A549 treated with RU486 at 1 μM for 4 hours (cell line): Measurements from ENCODE around the gene SARNP. TPM values are rescaled to one million over a fixed set of nuclear protein-coding genes. Genes with fewer than 3 reads are reported as not detected.

ENCODE experiments used
- total RNA-seq: library from RNA; stranded (reverse); fragments of 200-300 nt; extraction: Qiagen RNA extraction; gene quantifications from 5 replicates; pipeline ENCODE4 v1.2.3, GENCODE V29; 2022; ENCODE audit warnings: low read depth

The SARNP gene
- total RNA-seq, result 87.8 to 151 TPM (median 101 TPM) in 5 replicates

DNA sequence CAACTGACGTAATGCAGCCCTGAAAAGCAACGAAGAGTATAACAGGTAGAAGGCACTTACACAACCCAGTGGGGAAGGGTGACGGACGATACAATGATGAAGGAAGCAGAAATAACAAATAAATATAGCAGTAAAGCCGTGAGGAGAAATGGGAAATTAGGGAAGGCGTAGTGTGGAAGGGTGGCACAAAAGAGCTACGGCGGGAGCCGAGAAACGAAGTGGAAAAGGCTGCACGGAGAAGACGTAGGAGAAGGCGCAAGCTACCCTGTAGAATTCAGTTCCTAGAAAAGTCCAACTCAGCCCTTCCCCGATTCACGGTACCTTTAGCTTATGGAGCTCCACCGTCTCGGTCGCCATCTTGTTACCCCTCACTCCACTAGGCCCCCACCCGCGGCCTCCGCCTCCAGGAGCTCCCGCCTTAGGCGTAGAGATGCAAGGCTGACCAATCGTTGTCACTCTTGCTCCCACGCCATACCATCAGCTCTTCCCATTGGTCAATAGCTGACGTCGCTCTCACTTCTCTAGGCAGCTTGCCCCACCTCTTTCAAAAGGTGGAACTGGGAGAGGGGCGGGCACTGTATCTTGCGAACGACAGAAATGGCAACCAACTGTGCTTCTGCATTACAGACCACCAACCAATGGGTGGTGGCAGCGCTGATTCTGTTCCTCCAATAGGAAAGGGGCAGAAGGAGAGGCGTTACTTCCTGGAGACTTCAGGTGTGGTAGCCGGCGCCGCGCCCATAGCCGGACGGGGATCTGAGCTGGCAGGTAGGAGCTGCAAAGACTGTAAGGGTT is at the start of gene SARNP, which contains the start of gene ORMDL2:
Gene SARNP, minus strand, starts transcription at position 380 of the 795 bp plus-strand sequence. Its CDS starts 23 bp downstream, at position 357.
Gene ORMDL2, plus strand, starts transcription at position 697 of the 795 bp plus-strand sequence. CDS start 959 bp downstream, outside the sequence.

GRCh38 chr12:55842681-55843429 is 25.3 kb upstream of the SARNP start, which contains the start of gene MMP19:
MMP19 (minus strand) TSS chr12:55842936; CDS start chr12:55842830, 106 bp downstream.

DNA sequence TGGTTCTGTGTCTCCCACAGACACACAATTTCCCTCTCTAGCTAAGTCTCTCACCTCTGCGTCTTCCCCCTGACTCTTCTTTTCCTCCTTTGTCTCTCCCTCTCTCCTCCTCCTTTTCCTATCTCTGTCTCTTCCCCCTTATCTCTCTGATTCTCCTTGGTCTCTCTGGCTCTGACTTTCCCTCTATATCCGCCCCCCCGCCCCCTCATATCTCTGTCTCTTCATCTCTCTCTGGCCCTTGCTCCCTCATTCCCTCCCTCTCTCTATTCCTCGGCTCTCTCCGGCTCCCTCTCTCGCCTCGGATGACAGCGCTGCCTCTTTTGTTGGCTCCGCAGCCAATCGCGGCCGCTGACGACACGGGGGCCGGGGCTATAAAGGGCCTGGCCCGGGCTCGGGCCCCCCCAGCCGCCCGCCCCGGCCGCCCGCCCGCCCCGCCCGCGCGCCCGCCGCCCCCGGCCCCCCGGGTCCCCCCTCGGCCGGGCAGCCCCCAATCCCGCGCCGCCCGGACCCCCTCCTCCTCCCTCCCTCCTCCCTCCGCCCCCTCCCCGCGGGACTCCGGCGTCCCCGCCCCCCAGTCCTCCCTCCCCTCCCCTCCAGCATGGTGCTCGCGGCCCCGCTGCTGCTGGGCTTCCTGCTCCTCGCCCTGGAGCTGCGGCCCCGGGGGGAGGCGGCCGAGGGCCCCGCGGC is 74.7 kb downstream of the SARNP start, which contains the start of gene GDF11:
Gene GDF11, plus strand, starts transcription at position 404 of the 687 bp plus-strand sequence. Its CDS starts 195 bp downstream, at position 599.

DNA sequence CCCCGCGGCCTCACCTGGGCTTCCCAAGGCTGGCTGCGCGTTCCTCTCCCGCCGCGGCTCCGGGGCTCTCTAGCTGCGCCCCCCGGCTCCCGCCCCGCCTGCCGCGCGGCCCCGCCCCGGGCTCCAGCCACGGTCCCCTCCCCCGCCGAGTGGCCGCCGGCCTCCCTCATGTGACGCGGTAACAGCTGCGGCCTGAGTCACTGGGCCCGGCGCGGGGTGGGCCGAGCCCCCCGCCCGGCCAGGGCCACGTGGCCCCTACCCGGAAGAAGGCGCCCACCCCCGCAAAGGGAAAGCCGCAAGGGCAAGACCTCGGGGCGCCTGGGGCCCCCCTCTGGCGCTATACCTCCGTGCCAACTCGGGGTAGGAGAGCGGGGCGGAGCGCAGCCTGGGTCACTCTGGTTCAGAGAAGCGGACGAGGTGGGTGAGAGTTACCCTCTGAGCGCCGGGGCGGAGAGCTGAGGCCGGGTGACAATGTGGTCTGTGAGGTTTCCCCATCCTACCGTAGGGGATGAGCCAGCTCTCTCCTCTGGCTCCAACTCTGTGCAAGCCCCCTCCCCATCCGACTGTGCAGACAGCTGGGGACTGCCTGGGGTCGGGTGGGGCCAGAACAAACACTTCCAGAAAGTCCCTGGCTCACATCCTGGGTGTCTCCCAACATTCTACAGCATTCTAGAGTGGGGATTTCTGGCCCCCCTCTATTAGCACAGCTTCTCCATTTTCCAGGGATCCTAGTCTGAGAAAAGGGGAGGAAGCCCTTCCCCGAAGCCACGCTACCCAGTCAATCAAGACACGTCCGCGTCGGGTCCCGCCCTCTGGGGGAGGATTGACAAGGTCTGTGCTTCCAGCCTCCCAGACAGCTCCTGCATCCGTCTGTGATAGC is 88.3 kb downstream of the SARNP start, which contains the start of gene CD63:
Gene CD63, minus strand, starts transcription at position 71 of the 880 bp plus-strand sequence. CDS start 668 bp downstream, outside the sequence.

DNA sequence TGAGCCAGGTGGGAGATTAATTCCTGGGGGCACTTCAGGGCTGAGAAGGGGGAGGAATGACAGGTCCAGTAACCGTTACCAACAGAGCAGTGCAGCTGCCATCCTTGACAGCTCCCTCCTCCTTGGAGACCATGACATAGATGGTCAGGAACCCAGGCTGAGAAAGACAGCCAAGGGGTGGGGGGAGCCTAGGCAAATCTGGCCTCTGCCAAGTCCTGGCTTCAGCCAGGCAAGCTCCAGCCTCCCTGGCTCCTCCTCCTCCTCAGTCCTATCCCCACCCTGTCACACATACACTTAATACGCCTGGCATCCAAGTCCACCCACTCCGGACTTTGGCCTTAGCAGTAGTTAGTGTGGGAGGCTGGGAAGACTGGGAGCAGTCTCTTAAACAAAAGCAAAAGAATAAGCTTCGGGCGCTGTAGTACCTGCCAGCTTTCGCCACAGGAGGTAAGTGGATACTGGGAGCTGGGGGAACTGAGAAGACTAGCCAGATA is 97.4 kb downstream of the SARNP start, which contains the start of gene RDH5:
Gene RDH5, plus strand, starts transcription at position 323 of the 494 bp plus-strand sequence. CDS start 792 bp downstream, outside the sequence.

GRCh38 chr12:55715833-55716581 is 101.5 kb downstream of the SARNP start, which contains the start of gene BLOC1S1:
BLOC1S1 (plus strand) TSS chr12:55716046; CDS start chr12:55716052, 6 bp downstream.

DNA sequence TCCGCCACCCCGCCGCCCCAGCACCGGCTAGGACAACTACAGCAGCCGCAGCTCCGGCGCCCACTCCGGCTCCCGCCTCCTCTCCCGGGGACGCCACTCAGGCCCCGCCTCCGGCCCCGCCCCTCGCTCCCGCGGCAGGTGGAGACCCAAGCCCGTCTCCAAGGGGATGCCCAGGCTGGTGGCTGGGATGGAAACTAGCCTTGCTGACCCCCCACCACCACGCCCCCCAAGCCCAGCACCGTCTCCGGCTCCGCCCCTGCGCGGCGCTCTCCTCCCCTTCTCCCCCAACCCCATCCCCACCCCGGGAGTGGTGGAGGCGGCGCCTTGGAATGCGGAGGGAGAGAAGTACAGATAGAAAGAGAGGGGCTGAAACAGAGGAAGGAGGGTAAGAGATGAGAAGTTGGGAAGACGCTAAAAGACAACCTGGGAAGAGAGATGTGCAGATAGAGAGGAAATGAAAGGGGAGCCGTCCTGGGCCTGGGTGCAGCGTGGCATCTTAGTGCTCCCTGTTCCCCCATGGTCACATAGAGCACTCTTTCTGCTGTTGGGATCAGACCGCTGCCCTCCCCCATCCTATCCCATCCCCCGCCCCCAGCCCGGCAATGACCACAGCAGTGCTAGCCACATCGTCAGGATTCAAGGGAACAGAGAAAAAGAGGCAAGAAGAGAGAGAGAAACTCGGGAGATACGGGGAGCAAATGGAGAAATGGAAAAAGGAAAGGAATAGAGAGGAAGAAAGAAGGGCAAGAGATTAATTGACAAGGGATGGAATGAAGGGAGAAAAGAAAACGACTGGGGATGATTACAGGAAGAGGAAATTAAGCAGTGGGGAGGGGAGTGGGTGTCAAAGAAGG is 109.5 kb downstream of the SARNP start, which contains the start of gene ITGA7:
Gene ITGA7, minus strand, starts transcription at position 64 of the 854 bp plus-strand sequence. CDS start 222 bp downstream, outside the sequence.

Other genes starting within 250 kb of the SARNP start
- gene OR2AP1, start 245.3 kb downstream of the SARNP start, total RNA-seq, result not detected in 5 replicates
- gene OR10P1, start 180.8 kb downstream of the SARNP start, total RNA-seq, result not detected in 5 replicates
- gene ITGA7, start 109.8 kb downstream of the SARNP start, total RNA-seq, result 0.92 to 1.7 TPM (median 1.6 TPM) in 5 replicates
- 116 to 167 TPM (median 145 TPM) in 5 replicates for gene BLOC1S1, start 101.7 kb downstream of the SARNP start, total RNA-seq
- gene RDH5, start 97.3 kb downstream of the SARNP start, total RNA-seq, result 1.7 to 3.1 TPM (median 2.2 TPM) in 5 replicates
- 695 to 804 TPM (median 704 TPM) in 5 replicates for gene CD63, start 88.7 kb downstream of the SARNP start, total RNA-seq
- gene GDF11, start 74.6 kb downstream of the SARNP start, total RNA-seq, result 1.9 to 5.1 TPM (median 4.1 TPM) in 5 replicates
- 73.6 to 116 TPM (median 95.7 TPM) in 5 replicates for gene ORMDL2, start 317 bp upstream of the SARNP start, total RNA-seq
- 17.3 to 22.8 TPM (median 21.6 TPM) in 5 replicates for gene DNAJC14, start 11.9 kb upstream of the SARNP start, total RNA-seq
- gene MMP19, start 25.2 kb upstream of the SARNP start, total RNA-seq, result 0.13 to 4.5 TPM (median 0.17 TPM) in 5 replicates
- gene PYM1, start 110.2 kb upstream of the SARNP start, total RNA-seq, result 35.9 to 40.2 TPM (median 38.8 TPM) in 5 replicates
- gene DGKA, start 113.4 kb upstream of the SARNP start, total RNA-seq, result 16.5 to 20.0 TPM (median 19.3 TPM) in 5 replicates
- gene PMEL, start 148.3 kb upstream of the SARNP start, total RNA-seq, result 0.75 to 1.4 TPM (median 0.87 TPM) in 5 replicates
- 55.0 to 59.1 TPM (median 57.1 TPM) in 5 replicates for gene CDK2, start 149.1 kb upstream of the SARNP start, total RNA-seq
- 23.6 to 34.7 TPM (median 34.3 TPM) in 5 replicates for gene RAB5B, start 156.4 kb upstream of the SARNP start, total RNA-seq
- 7.0 to 9.4 TPM (median 8.1 TPM) in 5 replicates for gene SUOX, start 179.6 kb upstream of the SARNP start, total RNA-seq
- 1.8 to 3.4 TPM (median 2.4 TPM) in 5 replicates for gene IKZF4, start 203.3 kb upstream of the SARNP start, total RNA-seq
- gene RPS26, start 224.2 kb upstream of the SARNP start, total RNA-seq, result 641 to 1,011 TPM (median 739 TPM) in 5 replicates